SK-N-SH treated with all-trans-retinoic acid at 6 μM for 48 hours (cell line): ENCODE data around the gene PLA2G15.

Experiments used
- ATAC-seq: fragments of 200-7000 bp; cut with Tn5 transposase; 3 replicates; pipeline ENCODE4 v1.9.1; 2020; ENCODE audit warnings: mild to moderate bottlenecking, moderate library complexity
- ARNTL ChIP-seq: fragments of 450-650 bp; formaldehyde crosslinking; IDR thresholded peaks from 2 replicates; pipeline ENCODE4 v1.5.0; 2020; ENCODE audit warnings: low read depth, mild to moderate bottlenecking, moderate library complexity, borderline replicate concordance
- BACH2 ChIP-seq: fragments of 250-450 bp; sonication (Bioruptor Pico); IDR thresholded peaks from 2 replicates; pipeline ENCODE4 v1.9.0; 2021; ENCODE audit warnings: mild to moderate bottlenecking, borderline replicate concordance
- CREB5 ChIP-seq: fragments of 250-450 bp; sonication (Bioruptor Pico); IDR thresholded peaks from 2 replicates; pipeline ENCODE4 v1.5.1; 2020; ENCODE audit warnings: low read depth, mild to moderate bottlenecking, moderate library complexity
- CSDC2 ChIP-seq: fragments of 250-450 bp; sonication (Bioruptor Pico); IDR thresholded peaks from 2 replicates; pipeline ENCODE4 v1.5.0; 2020; ENCODE audit warnings: mild to moderate bottlenecking, moderate library complexity
- ESRRG ChIP-seq: fragments of 250-450 bp; sonication (Bioruptor Pico); IDR thresholded peaks from 2 replicates; pipeline ENCODE4 v1.6.1; 2021; ENCODE audit warnings: mild to moderate bottlenecking
- GLIS3 ChIP-seq: fragments of 250-450 bp; sonication (Bioruptor Pico); IDR thresholded peaks from 2 replicates; pipeline ENCODE4 v1.5.0; 2020; ENCODE audit warnings: mild to moderate bottlenecking, moderate library complexity
- ISL1 ChIP-seq: fragments of 250-450 bp; sonication (Bioruptor Pico); IDR thresholded peaks from 2 replicates; pipeline ENCODE4 v2.1.2; 2022; ENCODE audit warnings: mild to moderate bottlenecking, moderate library complexity
- OSR1 ChIP-seq: fragments of 250-450 bp; sonication (Bioruptor Pico); IDR thresholded peaks from 2 replicates; pipeline ENCODE4 v1.8.0; 2022; ENCODE audit warnings: moderate library complexity, mild to moderate bottlenecking, inconsistent platforms
- POU6F1 ChIP-seq: fragments of 250-450 bp; sonication (Bioruptor Pico); IDR thresholded peaks from 2 replicates; pipeline ENCODE4 v1.8.0; 2021; ENCODE audit warnings: low read depth, mild to moderate bottlenecking, moderate library complexity, borderline replicate concordance
- PPARA ChIP-seq: fragments of 250-450 bp; sonication (Bioruptor Pico); IDR thresholded peaks from 2 replicates; pipeline ENCODE4 v1.5.0; 2020; ENCODE audit warnings: mild to moderate bottlenecking, borderline replicate concordance
- RARB ChIP-seq: fragments of 250-450 bp; sonication (Bioruptor Pico); IDR thresholded peaks from 2 replicates; pipeline ENCODE4 v1.8.0; 2021; ENCODE audit warnings: mild to moderate bottlenecking, moderate library complexity
- SNAI2 ChIP-seq: fragments of 250-450 bp; sonication (Bioruptor Pico); IDR thresholded peaks from 2 replicates; pipeline ENCODE4 v1.5.0; 2020; ENCODE audit warnings: mild to moderate bottlenecking, moderate library complexity
- TCF4 ChIP-seq: fragments of 250-450 bp; sonication (Bioruptor Pico); IDR thresholded peaks from 2 replicates; pipeline ENCODE4 v1.8.0; 2021; ENCODE audit warnings: mild to moderate bottlenecking, moderate library complexity, borderline replicate concordance
- TOX ChIP-seq: fragments of 250-450 bp; sonication (Bioruptor Pico); IDR thresholded peaks from 2 replicates; pipeline ENCODE4 v1.8.0; 2021; ENCODE audit warnings: mild to moderate bottlenecking, moderate library complexity, borderline replicate concordance
- ZC3H10 ChIP-seq: fragments of 250-450 bp; sonication (Bioruptor Pico); IDR thresholded peaks from 2 replicates; pipeline ENCODE4 v1.5.1; 2021; ENCODE audit warnings: mild to moderate bottlenecking, moderate library complexity
- ZFP3 ChIP-seq: fragments of 250-450 bp; sonication (Bioruptor Pico); IDR thresholded peaks from 2 replicates; pipeline ENCODE4 v1.5.0; 2020; ENCODE audit warnings: mild to moderate bottlenecking, moderate library complexity
- ZFP30 ChIP-seq: fragments of 450-650 bp; formaldehyde crosslinking; IDR thresholded peaks from 2 replicates; pipeline ENCODE4 v1.5.0; 2022; ENCODE audit warnings: mild to moderate bottlenecking, moderate library complexity
- ZNF565 ChIP-seq: fragments of 450-650 bp; formaldehyde crosslinking; conservative IDR thresholded peaks from 2 replicates; pipeline ENCODE4 v1.5.0; 2020; ENCODE audit warnings: low read depth, mild to moderate bottlenecking, moderate library complexity
- ZNF8 ChIP-seq: fragments of 450-650 bp; formaldehyde crosslinking; IDR thresholded peaks from 2 replicates; pipeline ENCODE4 v1.5.0; 2020; ENCODE audit warnings: mild to moderate bottlenecking, moderate library complexity
- TF ChIP-seq, protein P1 (sequence below): fragments of 250-450 bp; sonication (Bioruptor Pico); IDR thresholded peaks from 2 replicates; pipeline ENCODE4 v1.5.0; 2020; ENCODE audit warnings: mild to moderate bottlenecking, moderate library complexity

Gene PLA2G15

GRCh38 chr16:68231384-68232136 lies 13.6 kb upstream of the PLA2G15 start:
- TF ChIP-seq CSDC2 (CRISPR knock-in tag) (no peak), ARNTL (no peak), ISL1 (CRISPR knock-in tag) (no peak), RARB (no peak), ZC3H10 (CRISPR knock-in tag) (no peak), ZNF8 (CRISPR knock-in tag) (no peak), PPARA (no peak), CREB5 (CRISPR knock-in tag) (no peak), ZFP3 (CRISPR knock-in tag) (no peak)
- TF ChIP-seq, protein P1, sequence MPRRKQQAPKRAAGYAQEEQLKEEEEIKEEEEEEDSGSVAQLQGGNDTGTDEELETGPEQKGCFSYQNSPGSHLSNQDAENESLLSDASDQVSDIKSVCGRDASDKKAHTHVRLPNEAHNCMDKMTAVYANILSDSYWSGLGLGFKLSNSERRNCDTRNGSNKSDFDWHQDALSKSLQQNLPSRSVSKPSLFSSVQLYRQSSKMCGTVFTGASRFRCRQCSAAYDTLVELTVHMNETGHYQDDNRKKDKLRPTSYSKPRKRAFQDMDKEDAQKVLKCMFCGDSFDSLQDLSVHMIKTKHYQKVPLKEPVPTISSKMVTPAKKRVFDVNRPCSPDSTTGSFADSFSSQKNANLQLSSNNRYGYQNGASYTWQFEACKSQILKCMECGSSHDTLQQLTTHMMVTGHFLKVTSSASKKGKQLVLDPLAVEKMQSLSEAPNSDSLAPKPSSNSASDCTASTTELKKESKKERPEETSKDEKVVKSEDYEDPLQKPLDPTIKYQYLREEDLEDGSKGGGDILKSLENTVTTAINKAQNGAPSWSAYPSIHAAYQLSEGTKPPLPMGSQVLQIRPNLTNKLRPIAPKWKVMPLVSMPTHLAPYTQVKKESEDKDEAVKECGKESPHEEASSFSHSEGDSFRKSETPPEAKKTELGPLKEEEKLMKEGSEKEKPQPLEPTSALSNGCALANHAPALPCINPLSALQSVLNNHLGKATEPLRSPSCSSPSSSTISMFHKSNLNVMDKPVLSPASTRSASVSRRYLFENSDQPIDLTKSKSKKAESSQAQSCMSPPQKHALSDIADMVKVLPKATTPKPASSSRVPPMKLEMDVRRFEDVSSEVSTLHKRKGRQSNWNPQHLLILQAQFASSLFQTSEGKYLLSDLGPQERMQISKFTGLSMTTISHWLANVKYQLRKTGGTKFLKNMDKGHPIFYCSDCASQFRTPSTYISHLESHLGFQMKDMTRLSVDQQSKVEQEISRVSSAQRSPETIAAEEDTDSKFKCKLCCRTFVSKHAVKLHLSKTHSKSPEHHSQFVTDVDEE (CRISPR knock-in tag) = no peak
- ATAC-seq = no peak

- TF ChIP-seq POU6F1 (CRISPR knock-in tag) (no peak), TOX (no peak), ZFP3 (CRISPR knock-in tag) (no peak), ESRRG (CRISPR knock-in tag) (no peak), OSR1 (CRISPR knock-in tag) (no peak), RARB (no peak), SNAI2 (CRISPR knock-in tag) (no peak), ZNF8 (CRISPR knock-in tag) (no peak), CREB5 (CRISPR knock-in tag) (no peak), ZFP30 (no peak), TCF4 (CRISPR knock-in tag) (no peak), CSDC2 (CRISPR knock-in tag) (no peak), ISL1 (CRISPR knock-in tag) (no peak), ARNTL (no peak), BACH2 (CRISPR knock-in tag) (no peak), ZNF565 (CRISPR knock-in tag) (no peak), GLIS3 (CRISPR knock-in tag) (no peak), ZC3H10 (CRISPR knock-in tag) (no peak)
- TF ChIP-seq, protein P1 (CRISPR knock-in tag) = no peak
- TF ChIP-seq, all 23 proteins: peak for 0
- ATAC-seq = no peak
Measured at GRCh38 chr16:68232335-68232734, 12.8 kb upstream of the PLA2G15 start.
